ENCODE measurements around the gene GOPC. TPM values are rescaled to one million over a fixed set of nuclear protein-coding genes. Genes with fewer than 3 reads are reported as not detected.

GOPC gene
- total RNA-seq, 2 experiments from 2014 or later: 13.3 to 15.5 TPM

GRCh38 chr6:117513778-117514365 is 88.4 kb downstream of the GOPC start:
- no peak overlapping the region for H3K27ac Mint-ChIP-seq
- ATAC-seq: no peak
- CTCF ChIA-PET: no interaction called here

GRCh38 chr6:117512987-117513573 is 89.2 kb downstream of the GOPC start:
- intact Hi-C loops (cut with DNase I, micrococcal nuclease): no loop called here
- ATAC-seq (no peak), DNase-seq (no peak)
- H3K36me3 Mint-ChIP-seq (ENCODE audit: low read depth): no peaks in the 10 kb centered on the region
- no peaks in the 10 kb centered on the region for H3K9me3 Mint-ChIP-seq (ENCODE audit: low read depth)
- H3K4me3 Mint-ChIP-seq: no peak overlapping the region
- peaks cover 15% of the 10 kb centered on the region for H3K27me3 Mint-ChIP-seq
- POLR2A ChIA-PET: no interaction called here
- CTCF ChIA-PET: no interaction called here
- H3K27ac Mint-ChIP-seq: no peak overlapping the region
- H3K4me1 Mint-ChIP-seq: no peaks in the 10 kb centered on the region

More at GRCh38 chr6:117513778-117514365, 88.4 kb downstream of the GOPC start:
- Mint-ChIP-seq H3K27me3 (peaks cover 15% of the 10 kb centered on the region), H3K36me3 (ENCODE audit: low read depth) (no peaks in the 10 kb centered on the region), H3K4me1 (no peaks in the 10 kb centered on the region), H3K4me3 (no peak overlapping the region), H3K9me3 (ENCODE audit: low read depth) (no peaks in the 10 kb centered on the region)
- intact Hi-C loops (cut with DNase I, micrococcal nuclease): no loop called here
- POLR2A ChIA-PET: no interaction called here
- DNase-seq: no peak

GRCh38 chr6:117512056-117512828 is 90.1 kb downstream of the GOPC start:
- Mint-ChIP-seq H3K36me3 (ENCODE audit: low read depth) (no peaks in the 10 kb centered on the region), H3K27ac (no peak overlapping the region), H3K4me1 (no peaks in the 10 kb centered on the region), H3K4me3 (no peak overlapping the region), H3K27me3 (peaks cover 13% of the 10 kb centered on the region), H3K9me3 (ENCODE audit: low read depth) (no peaks in the 10 kb centered on the region)
- ChIA-PET CTCF (no interaction called here), POLR2A (no interaction called here)
- ATAC-seq: no peak
- intact Hi-C loops (cut with DNase I, micrococcal nuclease): no loop called here
- DNase-seq: no peak

Other genes with a start within 250 kb of the GOPC start
- gene ROS1, start 176.6 kb downstream of the GOPC start, total RNA-seq: not detected
- 1 to 10 TPM; 1.2 to 1.6 TPM for gene DCBLD1, start 119.8 kb downstream of the GOPC start, total RNA-seq
- gene NUS1, start 73.0 kb upstream of the GOPC start, total RNA-seq: 10 to 100 TPM; 34.0 to 38.3 TPM